ENCODE results near the gene SPEN. TPM values are rescaled to one million over a fixed set of nuclear protein-coding genes. Genes with fewer than 3 reads are reported as not detected.

The SPEN gene
- polyA plus RNA-seq, 1 donor (not counting 4 experiments of a cell fraction or from before 2014, with no cell fraction given), result 8.9 TPM

- peaks cover 39 to 62% of the 10 kb centered on the region in 2 experiments for H3K36me3 ChIP-seq (ENCODE audit: control insufficient read depth in 2 of 2, extremely low read depth in 1 of 2, insufficient read depth in 2 of 2, low read length in 2 of 2)
These were observed 94.6 kb downstream of the SPEN start for GRCh38 chr1:15941899-15942660.

GRCh38 chr1:15942661-15943327 lies 95.3 kb downstream of the SPEN start:
- Histone ChIP-seq H3K4me3 (ENCODE audit: control insufficient read depth in 2 of 3, extremely low read depth in 1 of 3, insufficient read depth in 2 of 3, low read depth in 1 of 3, low read length in 3 of 3) (no peak overlapping the region), H3K9me3 (ENCODE audit: control insufficient read depth, low read depth, low read length) (no peaks in the 10 kb centered on the region), H3K27ac (ENCODE audit: control insufficient read depth, insufficient read depth, low read length) (no peak overlapping the region), H4K20me1 (ENCODE audit: control insufficient read depth, extremely low read depth, insufficient read depth, low read length) (no peaks in the 10 kb centered on the region), H3K79me2 (ENCODE audit: control insufficient read depth, insufficient read depth, low read length) (peaks cover 10% of the 10 kb centered on the region), H3K9me1 (ENCODE audit: control insufficient read depth, extremely low read depth, insufficient read depth, low read length) (no peaks in the 10 kb centered on the region), H2AFZ (ENCODE audit: control insufficient read depth, low read length) (no peak overlapping the region), H3K36me3 (ENCODE audit: control insufficient read depth in 2 of 2, extremely low read depth in 1 of 2, insufficient read depth in 2 of 2, low read length in 2 of 2) (peaks cover 46 to 62% of the 10 kb centered on the region in 2 experiments), H3K4me2 (ENCODE audit: control insufficient read depth, extremely low read depth, insufficient read depth, low read depth, low read length) (no peak overlapping the region), H3K9ac (ENCODE audit: control insufficient read depth, extremely low read depth, insufficient read depth, low read length) (no peak overlapping the region), H3K27me3 (ENCODE audit: control insufficient read depth, extremely low read depth, insufficient read depth, low read length) (no peaks in the 10 kb centered on the region), H3K4me1 (ENCODE audit: control insufficient read depth, extremely low read depth, insufficient read depth, low read length) (peaks cover 2% of the 10 kb centered on the region)
- FAIRE-seq, result no peak
- no peak for DNase-seq (ENCODE audit: low read depth, low spot score)
- TF ChIP-seq, protein P1, sequence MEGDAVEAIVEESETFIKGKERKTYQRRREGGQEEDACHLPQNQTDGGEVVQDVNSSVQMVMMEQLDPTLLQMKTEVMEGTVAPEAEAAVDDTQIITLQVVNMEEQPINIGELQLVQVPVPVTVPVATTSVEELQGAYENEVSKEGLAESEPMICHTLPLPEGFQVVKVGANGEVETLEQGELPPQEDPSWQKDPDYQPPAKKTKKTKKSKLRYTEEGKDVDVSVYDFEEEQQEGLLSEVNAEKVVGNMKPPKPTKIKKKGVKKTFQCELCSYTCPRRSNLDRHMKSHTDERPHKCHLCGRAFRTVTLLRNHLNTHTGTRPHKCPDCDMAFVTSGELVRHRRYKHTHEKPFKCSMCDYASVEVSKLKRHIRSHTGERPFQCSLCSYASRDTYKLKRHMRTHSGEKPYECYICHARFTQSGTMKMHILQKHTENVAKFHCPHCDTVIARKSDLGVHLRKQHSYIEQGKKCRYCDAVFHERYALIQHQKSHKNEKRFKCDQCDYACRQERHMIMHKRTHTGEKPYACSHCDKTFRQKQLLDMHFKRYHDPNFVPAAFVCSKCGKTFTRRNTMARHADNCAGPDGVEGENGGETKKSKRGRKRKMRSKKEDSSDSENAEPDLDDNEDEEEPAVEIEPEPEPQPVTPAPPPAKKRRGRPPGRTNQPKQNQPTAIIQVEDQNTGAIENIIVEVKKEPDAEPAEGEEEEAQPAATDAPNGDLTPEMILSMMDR (optimal IDR thresholded peaks at IDR 0.05 in 1 of 3, IDR thresholded peaks at IDR 0.05 in 1 of 3, conservative IDR thresholded peaks at IDR 0.05 in 1 of 3; ENCODE audit: extremely low read depth in 1 of 3, insufficient read depth in 2 of 3, low read length in 3 of 3), result no peak
- TF ChIP-seq EZH2 (IDR thresholded peaks at IDR 0.05; ENCODE audit: low read length), result no peak
- dilution Hi-C loops (cut with MboI; ENCODE audit: extremely low pct_ligation_motif_present, low sequenced_read_pairs), result no loop called here

More at GRCh38 chr1:15941899-15942660, 94.6 kb downstream of the SPEN start:
- Histone ChIP-seq H3K4me3 (ENCODE audit: control insufficient read depth in 2 of 3, extremely low read depth in 1 of 3, insufficient read depth in 2 of 3, low read depth in 1 of 3, low read length in 3 of 3) (no peak overlapping the region), H3K9me1 (ENCODE audit: control insufficient read depth, extremely low read depth, insufficient read depth, low read length) (no peaks in the 10 kb centered on the region), H4K20me1 (ENCODE audit: control insufficient read depth, extremely low read depth, insufficient read depth, low read length) (no peaks in the 10 kb centered on the region), H2AFZ (ENCODE audit: control insufficient read depth, low read length) (no peak overlapping the region), H3K79me2 (ENCODE audit: control insufficient read depth, insufficient read depth, low read length) (peaks cover 4% of the 10 kb centered on the region), H3K9ac (ENCODE audit: control insufficient read depth, extremely low read depth, insufficient read depth, low read length) (no peak overlapping the region), H3K27ac (ENCODE audit: control insufficient read depth, insufficient read depth, low read length) (no peak overlapping the region), H3K4me2 (ENCODE audit: control insufficient read depth, extremely low read depth, insufficient read depth, low read depth, low read length) (no peak overlapping the region), H3K4me1 (ENCODE audit: control insufficient read depth, extremely low read depth, insufficient read depth, low read length) (no peaks in the 10 kb centered on the region), H3K27me3 (ENCODE audit: control insufficient read depth, extremely low read depth, insufficient read depth, low read length) (no peaks in the 10 kb centered on the region), H3K9me3 (ENCODE audit: control insufficient read depth, low read depth, low read length) (no peaks in the 10 kb centered on the region)
- dilution Hi-C loops (cut with MboI; ENCODE audit: extremely low pct_ligation_motif_present, low sequenced_read_pairs), result no loop called here
- TF ChIP-seq EZH2 (IDR thresholded peaks at IDR 0.05; ENCODE audit: low read length), result no peak
- TF ChIP-seq, protein P1 (optimal IDR thresholded peaks at IDR 0.05 in 1 of 3, IDR thresholded peaks at IDR 0.05 in 1 of 3, conservative IDR thresholded peaks at IDR 0.05 in 1 of 3; ENCODE audit: extremely low read depth in 1 of 3, insufficient read depth in 2 of 3, low read length in 3 of 3), result no peak
- DNase-seq (ENCODE audit: low read depth, low spot score) (no peak), FAIRE-seq (no peak)

All from keratinocyte (primary cell).